Neutrophil (primary cell): ENCODE data around the gene SNCAIP.

ENCODE experiments used
- H3K27ac ChIP-seq: fragments of 200-600 bp; sonication (generic); 2 replicates; pipeline ENCODE4 v1.5.1; 2016; ENCODE audit warnings: mild to moderate bottlenecking, moderate library complexity
- H3K27me3 ChIP-seq: fragments of 200-600 bp; sonication (generic); 2 replicates; pipeline ENCODE4 v1.6.0; 2016; ENCODE audit warnings: mild to moderate bottlenecking
- H3K36me3 ChIP-seq: fragments of 200-600 bp; sonication (generic); 2 replicates; pipeline ENCODE4 v1.5.1; 2017
- H3K4me1 ChIP-seq, 2 experiments: fragments of 200-600 bp in 1 of 2; sonication (generic) in 1 of 2; 1 replicate in 1 of 2; 2 replicates in 1 of 2; pipeline versions ENCODE4 v1.5.1 to v1.6.1; 2013 to 2016; ENCODE audit warnings: low read depth in 1 of 2, low read length in 1 of 2, mild to moderate bottlenecking in 1 of 2, moderate library complexity in 1 of 2; ENCODE audit not compliant: control insufficient read depth in 1 of 2, insufficient read depth in 1 of 2
- H3K4me3 ChIP-seq, 2 experiments: fragments of 200-600 bp in 1 of 2; sonication (generic) in 1 of 2; 1 replicate in 1 of 2; 2 replicates in 1 of 2; pipeline ENCODE4 v1.5.1; 2013 to 2016; ENCODE audit warnings: low read depth in 1 of 2, low read length in 1 of 2, mild to moderate bottlenecking in 1 of 2, moderate library complexity in 1 of 2
- H3K9me3 ChIP-seq: fragments of 200-600 bp; sonication (generic); 2 replicates; pipeline ENCODE4 v1.5.1; 2016
- TF ChIP-seq, protein P1 (sequence below): fragments of 200-600 bp; sonication (generic); IDR thresholded peaks from 2 replicates; pipeline ENCODE4 v1.5.1; 2016; ENCODE audit warnings: antibody characterized with exemption

SNCAIP gene

DNA sequence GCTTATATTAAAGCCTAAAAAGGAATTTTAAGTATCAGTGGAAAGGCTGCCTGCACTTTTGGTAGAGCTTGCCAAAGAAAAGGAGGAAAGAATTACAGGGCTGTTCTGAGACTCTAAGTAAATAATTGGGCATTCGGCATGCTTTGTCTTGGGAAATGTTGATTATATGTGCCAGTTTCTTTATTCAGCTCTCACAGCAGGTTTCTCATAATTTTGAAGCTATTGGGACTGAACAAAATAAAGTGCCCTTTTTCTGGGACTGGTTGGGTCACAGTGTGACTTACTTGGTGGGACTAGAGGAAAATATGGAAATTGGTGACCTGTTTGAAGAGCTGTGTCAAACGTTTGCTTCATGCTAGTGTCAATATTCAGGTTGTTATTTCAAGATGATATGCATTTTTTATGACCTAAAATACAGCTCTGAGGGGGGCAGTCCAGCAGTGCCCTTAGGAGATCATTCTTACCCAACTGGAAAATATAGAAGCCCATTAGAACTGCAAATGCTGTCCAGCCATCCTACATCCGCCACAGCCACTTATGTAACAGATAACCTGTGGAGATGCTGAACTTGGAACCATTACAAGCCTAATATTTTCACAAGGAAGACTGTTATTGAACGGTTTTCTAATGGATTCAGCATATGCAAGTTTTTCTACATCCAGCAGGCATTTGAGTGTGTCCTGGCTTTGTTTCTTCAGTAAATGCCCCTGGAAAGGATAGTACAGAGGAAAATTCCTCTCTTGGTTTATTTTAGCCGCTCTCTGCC lies 122.4 kb downstream of the SNCAIP start:
- no peaks in the 10 kb centered on the region for H3K36me3 ChIP-seq
- no peaks in the 10 kb centered on the region for H3K4me1 ChIP-seq
- TF ChIP-seq, protein P1, sequence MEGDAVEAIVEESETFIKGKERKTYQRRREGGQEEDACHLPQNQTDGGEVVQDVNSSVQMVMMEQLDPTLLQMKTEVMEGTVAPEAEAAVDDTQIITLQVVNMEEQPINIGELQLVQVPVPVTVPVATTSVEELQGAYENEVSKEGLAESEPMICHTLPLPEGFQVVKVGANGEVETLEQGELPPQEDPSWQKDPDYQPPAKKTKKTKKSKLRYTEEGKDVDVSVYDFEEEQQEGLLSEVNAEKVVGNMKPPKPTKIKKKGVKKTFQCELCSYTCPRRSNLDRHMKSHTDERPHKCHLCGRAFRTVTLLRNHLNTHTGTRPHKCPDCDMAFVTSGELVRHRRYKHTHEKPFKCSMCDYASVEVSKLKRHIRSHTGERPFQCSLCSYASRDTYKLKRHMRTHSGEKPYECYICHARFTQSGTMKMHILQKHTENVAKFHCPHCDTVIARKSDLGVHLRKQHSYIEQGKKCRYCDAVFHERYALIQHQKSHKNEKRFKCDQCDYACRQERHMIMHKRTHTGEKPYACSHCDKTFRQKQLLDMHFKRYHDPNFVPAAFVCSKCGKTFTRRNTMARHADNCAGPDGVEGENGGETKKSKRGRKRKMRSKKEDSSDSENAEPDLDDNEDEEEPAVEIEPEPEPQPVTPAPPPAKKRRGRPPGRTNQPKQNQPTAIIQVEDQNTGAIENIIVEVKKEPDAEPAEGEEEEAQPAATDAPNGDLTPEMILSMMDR: no peak
- H3K4me3 ChIP-seq: no peak overlapping the region
- H3K9me3 ChIP-seq: no peaks in the 10 kb centered on the region
- H3K27me3 ChIP-seq: no peaks in the 10 kb centered on the region
- H3K27ac ChIP-seq: no peak overlapping the region

DNA sequence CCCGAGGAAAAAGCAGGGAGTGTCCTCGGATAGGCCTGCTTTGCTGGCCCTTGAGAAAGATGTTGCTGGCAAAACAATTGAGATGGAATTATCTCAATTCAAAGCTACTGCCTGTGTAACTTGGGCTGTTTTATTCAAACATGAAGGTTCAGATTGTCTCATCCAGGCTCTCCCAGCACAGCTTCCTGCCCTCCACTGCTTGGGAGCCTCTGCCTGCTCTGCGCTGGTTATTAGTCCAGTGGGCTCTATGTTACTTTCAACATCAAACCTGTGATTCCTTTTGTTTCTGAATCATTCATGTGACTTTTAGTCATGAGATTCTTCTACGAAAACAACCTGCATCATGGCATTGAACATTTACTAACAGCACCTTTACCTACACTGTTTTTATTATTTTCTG lies 123.2 kb downstream of the SNCAIP start:
- no peaks in the 10 kb centered on the region for H3K27me3 ChIP-seq
- H3K36me3 ChIP-seq: no peaks in the 10 kb centered on the region
- no peak overlapping the region for H3K27ac ChIP-seq
- no peaks in the 10 kb centered on the region for H3K9me3 ChIP-seq
- no peaks in the 10 kb centered on the region for H3K4me1 ChIP-seq
- TF ChIP-seq, protein P1: no peak
- H3K4me3 ChIP-seq: no peak overlapping the region

DNA sequence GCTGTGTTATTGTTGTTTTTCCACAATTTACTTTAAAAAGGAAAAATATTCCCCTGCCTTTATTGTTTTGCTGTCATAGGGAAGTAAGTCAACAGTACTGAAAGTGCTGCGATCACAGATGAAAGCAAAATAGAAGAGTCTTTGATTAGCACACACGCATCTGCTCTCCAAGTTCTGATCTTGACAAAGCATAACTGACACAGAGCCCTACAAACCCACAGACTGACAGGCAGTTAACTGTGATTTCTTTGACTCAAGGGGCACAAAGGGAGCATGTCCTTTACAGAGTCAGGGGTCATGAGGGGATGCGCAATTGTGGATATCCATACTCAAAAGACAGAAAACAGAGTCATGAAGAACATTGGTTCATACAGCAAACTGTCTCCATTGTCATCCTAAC lies 123.7 kb downstream of the SNCAIP start:
- Histone ChIP-seq H3K27me3 (no peaks in the 10 kb centered on the region), H3K4me3 (no peak overlapping the region), H3K4me1 (no peaks in the 10 kb centered on the region), H3K9me3 (no peaks in the 10 kb centered on the region), H3K36me3 (no peaks in the 10 kb centered on the region), H3K27ac (no peak overlapping the region)
- TF ChIP-seq, protein P1: no peak

DNA sequence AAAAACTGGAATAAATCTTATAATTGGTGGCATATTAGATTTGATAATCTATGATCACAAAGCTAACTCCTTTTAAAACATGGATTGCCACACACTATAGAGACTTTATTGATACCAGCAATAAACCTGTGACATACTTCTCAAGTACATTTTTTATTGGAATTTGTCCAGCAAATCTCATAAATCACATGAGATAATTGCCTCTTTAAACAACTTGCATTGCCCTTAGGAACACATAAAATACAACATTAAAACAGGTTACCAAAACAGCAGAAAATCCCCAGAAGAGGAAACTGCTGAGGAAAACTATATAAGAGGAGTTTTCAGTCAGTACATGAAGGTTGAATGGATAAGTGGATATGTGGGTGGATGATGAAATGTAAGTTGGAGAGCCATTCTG lies 124.6 kb downstream of the SNCAIP start:
- TF ChIP-seq, protein P1: no peak
- H3K4me1 ChIP-seq: no peaks in the 10 kb centered on the region
- no peaks in the 10 kb centered on the region for H3K36me3 ChIP-seq

DNA sequence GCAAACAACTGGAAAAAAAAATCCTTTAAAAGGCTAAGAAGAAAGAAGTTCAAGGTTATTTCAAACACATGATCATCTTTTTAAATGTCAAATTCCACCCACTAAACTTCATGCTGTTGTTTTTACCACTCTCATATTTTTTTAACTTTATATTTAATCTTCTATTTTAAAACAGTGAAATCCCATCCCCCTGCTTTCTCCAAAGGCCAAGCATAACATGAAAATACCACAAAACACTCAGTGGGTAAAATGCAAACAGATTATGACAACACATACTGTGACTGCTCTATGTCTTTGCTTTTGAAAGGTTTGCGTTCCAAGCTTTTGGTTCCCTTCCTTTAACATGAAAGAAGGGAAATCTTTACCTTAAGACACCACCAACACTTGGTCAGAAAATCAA lies 127.6 kb downstream of the SNCAIP start:
- no peaks in the 10 kb centered on the region for H3K36me3 ChIP-seq
- no peaks in the 10 kb centered on the region for H3K4me1 ChIP-seq
- no peaks in the 10 kb centered on the region for H3K27me3 ChIP-seq
- H3K27ac ChIP-seq: no peak overlapping the region
- TF ChIP-seq, protein P1: no peak
- no peaks in the 10 kb centered on the region for H3K9me3 ChIP-seq
- H3K4me3 ChIP-seq: no peak overlapping the region

More for the DNA sequence above, 124.6 kb downstream of the SNCAIP start:
- Histone ChIP-seq H3K9me3 (no peaks in the 10 kb centered on the region), H3K27me3 (no peaks in the 10 kb centered on the region), H3K27ac (no peak overlapping the region), H3K4me3 (no peak overlapping the region)
